Nephron progenitor cell (in vitro differentiated cells): ENCODE results near the gene PAK5.

ENCODE experiments used
- DNase-seq: peaks from one replicate; pipeline ENCODE4 v3.0.0; 2021
- H3K27ac Mint-ChIP-seq: 2 replicates; pipeline ENCODE4 v1.8.0; 2021; ENCODE audit warnings: mild to moderate bottlenecking, moderate library complexity, mixed read lengths
- H3K27me3 Mint-ChIP-seq: 2 replicates; pipeline ENCODE4 v1.8.0; 2021; ENCODE audit warnings: mild to moderate bottlenecking, low read depth, mixed read lengths; ENCODE audit not compliant: poor library complexity
- H3K36me3 Mint-ChIP-seq: 2 replicates; pipeline ENCODE4 v1.8.0; 2021; ENCODE audit warnings: low read depth, mixed read lengths
- H3K4me1 Mint-ChIP-seq: 2 replicates; pipeline ENCODE4 v1.8.0; 2021; ENCODE audit warnings: mixed read lengths
- H3K4me3 Mint-ChIP-seq: 2 replicates; pipeline ENCODE4 v1.8.0; 2021; ENCODE audit warnings: mild to moderate bottlenecking, moderate library complexity, mixed read lengths
- H3K9me3 Mint-ChIP-seq: 2 replicates; pipeline ENCODE4 v1.8.0; 2021; ENCODE audit warnings: mild to moderate bottlenecking, moderate library complexity, mixed read lengths
- TF ChIP-seq, protein P1 (sequence below): fragments of 200-600 bp; sonication (generic); IDR thresholded peaks from 2 replicates; pipeline ENCODE4 v1.5.0; 2021; ENCODE audit warnings: antibody characterized with exemption

PAK5 gene

GRCh38 chr20:9566977-9567376, 271.9 kb downstream of the PAK5 start:
- no peaks in the 10 kb centered on the region for H3K36me3 Mint-ChIP-seq
- no peak overlapping the region for H3K4me3 Mint-ChIP-seq
- H3K27me3 Mint-ChIP-seq = peaks cover 13% of the 10 kb centered on the region
- TF ChIP-seq, protein P1, sequence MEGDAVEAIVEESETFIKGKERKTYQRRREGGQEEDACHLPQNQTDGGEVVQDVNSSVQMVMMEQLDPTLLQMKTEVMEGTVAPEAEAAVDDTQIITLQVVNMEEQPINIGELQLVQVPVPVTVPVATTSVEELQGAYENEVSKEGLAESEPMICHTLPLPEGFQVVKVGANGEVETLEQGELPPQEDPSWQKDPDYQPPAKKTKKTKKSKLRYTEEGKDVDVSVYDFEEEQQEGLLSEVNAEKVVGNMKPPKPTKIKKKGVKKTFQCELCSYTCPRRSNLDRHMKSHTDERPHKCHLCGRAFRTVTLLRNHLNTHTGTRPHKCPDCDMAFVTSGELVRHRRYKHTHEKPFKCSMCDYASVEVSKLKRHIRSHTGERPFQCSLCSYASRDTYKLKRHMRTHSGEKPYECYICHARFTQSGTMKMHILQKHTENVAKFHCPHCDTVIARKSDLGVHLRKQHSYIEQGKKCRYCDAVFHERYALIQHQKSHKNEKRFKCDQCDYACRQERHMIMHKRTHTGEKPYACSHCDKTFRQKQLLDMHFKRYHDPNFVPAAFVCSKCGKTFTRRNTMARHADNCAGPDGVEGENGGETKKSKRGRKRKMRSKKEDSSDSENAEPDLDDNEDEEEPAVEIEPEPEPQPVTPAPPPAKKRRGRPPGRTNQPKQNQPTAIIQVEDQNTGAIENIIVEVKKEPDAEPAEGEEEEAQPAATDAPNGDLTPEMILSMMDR = no peak
- no peak for DNase-seq
- no peak overlapping the region for H3K27ac Mint-ChIP-seq
- no peaks in the 10 kb centered on the region for H3K9me3 Mint-ChIP-seq
- H3K4me1 Mint-ChIP-seq = peaks cover 4% of the 10 kb centered on the region

GRCh38 chr20:9565910-9566550, 272.8 kb downstream of the PAK5 start:
- no peaks in the 10 kb centered on the region for H3K4me1 Mint-ChIP-seq
- H3K36me3 Mint-ChIP-seq = no peaks in the 10 kb centered on the region
- H3K4me3 Mint-ChIP-seq = no peak overlapping the region
- TF ChIP-seq, protein P1 = no peak
- no peaks in the 10 kb centered on the region for H3K9me3 Mint-ChIP-seq
- H3K27ac Mint-ChIP-seq = no peak overlapping the region
- no peak for DNase-seq
- H3K27me3 Mint-ChIP-seq = peaks cover 10% of the 10 kb centered on the region

DNA sequence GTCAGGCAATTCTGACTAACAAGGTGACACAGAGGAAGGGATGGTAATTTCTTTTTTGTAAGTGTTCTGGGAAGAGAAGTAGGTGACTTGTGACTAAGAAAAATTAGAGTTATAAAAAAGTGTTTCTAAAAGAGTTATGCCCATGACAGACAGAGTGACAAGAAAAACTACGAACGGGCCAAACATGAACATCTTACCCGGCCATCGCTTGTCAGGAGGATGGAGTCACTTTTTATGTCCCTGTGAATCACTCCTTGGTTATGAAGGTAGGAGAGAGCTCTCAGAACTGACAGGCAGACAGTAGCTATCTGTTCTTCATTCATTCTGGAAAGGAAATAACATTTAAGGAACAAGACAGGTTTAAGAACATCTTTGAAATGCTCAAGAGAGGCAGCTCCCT, 281.5 kb downstream of the PAK5 start:
- Mint-ChIP-seq H3K4me1 (no peaks in the 10 kb centered on the region), H3K4me3 (no peak overlapping the region), H3K36me3 (no peaks in the 10 kb centered on the region), H3K9me3 (no peaks in the 10 kb centered on the region), H3K27ac (no peak overlapping the region), H3K27me3 (peaks cover 6% of the 10 kb centered on the region)
- DNase-seq = no peak
- TF ChIP-seq, protein P1 = no peak

- TF ChIP-seq, protein P1 = no peak
- H3K4me3 Mint-ChIP-seq = no peak overlapping the region
- no peak overlapping the region for H3K27ac Mint-ChIP-seq
- no peak for DNase-seq
- H3K36me3 Mint-ChIP-seq = no peaks in the 10 kb centered on the region
- no peaks in the 10 kb centered on the region for H3K9me3 Mint-ChIP-seq
- peaks cover 5% of the 10 kb centered on the region for H3K4me1 Mint-ChIP-seq
- H3K27me3 Mint-ChIP-seq = peaks cover 3% of the 10 kb centered on the region
Measured at GRCh38 chr20:9555781-9556180, 283.1 kb downstream of the PAK5 start.

- Mint-ChIP-seq H3K27ac (no peak overlapping the region), H3K27me3 (peaks cover 3% of the 10 kb centered on the region), H3K9me3 (no peaks in the 10 kb centered on the region), H3K36me3 (no peaks in the 10 kb centered on the region), H3K4me1 (peaks cover 6% of the 10 kb centered on the region), H3K4me3 (no peak overlapping the region)
- TF ChIP-seq, protein P1 = no peak
- no peak for DNase-seq
Measured at GRCh38 chr20:9551808-9552550, 286.9 kb downstream of the PAK5 start.

DNA sequence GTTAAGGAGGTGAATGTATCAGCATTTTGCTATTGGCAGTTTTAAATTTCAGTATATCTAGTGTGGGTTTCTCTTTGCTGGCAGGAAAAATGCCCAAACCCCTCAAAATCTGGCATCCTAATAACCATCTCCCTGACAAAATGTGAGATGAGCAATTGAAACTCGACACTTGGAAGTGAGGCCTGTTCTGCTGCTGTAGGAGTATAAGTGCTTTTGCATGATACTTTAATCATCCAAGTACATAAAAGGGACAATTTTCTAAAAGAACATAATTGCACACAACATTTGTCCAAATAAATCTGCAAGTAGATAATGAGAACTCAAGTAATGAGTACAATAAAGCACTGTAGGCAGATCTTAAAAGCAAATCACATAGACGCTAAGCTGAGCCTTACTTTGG, 288.0 kb downstream of the PAK5 start:
- Mint-ChIP-seq H3K4me1 (peaks cover 6% of the 10 kb centered on the region), H3K9me3 (no peaks in the 10 kb centered on the region), H3K27me3 (peaks cover 3% of the 10 kb centered on the region), H3K4me3 (no peak overlapping the region), H3K36me3 (no peaks in the 10 kb centered on the region), H3K27ac (no peak overlapping the region)
- TF ChIP-seq, protein P1 = no peak
- DNase-seq = no peak
